Karpas-422 (cell line): ENCODE data around the gene SNX2. TPM values are rescaled to one million over a fixed set of nuclear protein-coding genes. Genes with fewer than 3 reads are reported as not detected.

ENCODE experiments used
- DNase-seq: peaks from one replicate; pipeline ENCODE4 v3.0.0-alpha.2; 2015
- H2AFZ ChIP-seq: fragments of 200-600 bp; sonication (generic); 2 replicates; pipeline ENCODE4 v1.6.1; 2014; ENCODE audit warnings: antibody characterized with exemption, low read length, mixed read lengths
- H3K27ac ChIP-seq: fragments of 200-600 bp; sonication (generic); 2 replicates; pipeline ENCODE4 v1.5.1; 2014; ENCODE audit warnings: mild to moderate bottlenecking, low read length, moderate library complexity
- H3K27me3 ChIP-seq: fragments of 200-600 bp; sonication (generic); 2 replicates; pipeline ENCODE4 v1.6.1; 2014; ENCODE audit warnings: low read length, mixed read lengths
- H3K36me3 ChIP-seq: fragments of 200-600 bp; sonication (generic); 2 replicates; pipeline ENCODE4 v1.6.1; 2014; ENCODE audit warnings: low read length, mixed read lengths; ENCODE audit not compliant: insufficient read depth
- H3K4me1 ChIP-seq: fragments of 200-600 bp; sonication (generic); 2 replicates; pipeline ENCODE4 v1.6.1; 2014; ENCODE audit warnings: mild to moderate bottlenecking, low read length, mixed read lengths
- H3K4me2 ChIP-seq: fragments of 200-600 bp; sonication (generic); 2 replicates; pipeline ENCODE4 v1.6.1; 2014; ENCODE audit warnings: low read length, low read depth, mild to moderate bottlenecking; ENCODE audit not compliant: poor library complexity, severe bottlenecking
- H3K4me3 ChIP-seq: fragments of 200-600 bp; sonication (generic); 2 replicates; pipeline ENCODE4 v1.5.1; 2014; ENCODE audit warnings: mild to moderate bottlenecking, antibody characterized with exemption, low read length, mixed read lengths
- H3K79me2 ChIP-seq: fragments of 200-600 bp; sonication (generic); 2 replicates; pipeline ENCODE4 v1.6.1; 2014; ENCODE audit warnings: mild to moderate bottlenecking, low read length, mixed read lengths
- H3K9ac ChIP-seq: fragments of 200-600 bp; sonication (generic); 2 replicates; pipeline ENCODE4 v1.6.0; 2014; ENCODE audit warnings: low read length
- H3K9me2 ChIP-seq: fragments of 200-600 bp; sonication (generic), shearing (Covaris generic); replicated peaks from 2 replicates; pipeline ENCODE4 v1.6.0; 2014; ENCODE audit warnings: mild to moderate bottlenecking, low read length, moderate library complexity; ENCODE audit not compliant: insufficient read depth
- H3K9me3 ChIP-seq: fragments of 300-700, 200-600 bp; sonication (generic); 2 replicates; pipeline ENCODE4 v1.6.1; 2014; ENCODE audit warnings: low read length, mixed read lengths
- H4K20me1 ChIP-seq: fragments of 200-600 bp; sonication (generic); 2 replicates; pipeline ENCODE4 v1.6.1; 2014; ENCODE audit warnings: mild to moderate bottlenecking, antibody characterized with exemption, low read length, low read depth; ENCODE audit not compliant: insufficient read depth
- total RNA-seq: library from RNA; depleted of rRNA; stranded (reverse); fragments of >200 nt; shearing (Covaris generic); gene quantifications from 2 replicates; pipeline ENCODE4 v1.2.3, GENCODE V29; 2014; ENCODE audit warnings: low replicate concordance

SNX2 gene
- total RNA-seq, 1 experiment from 2014 or later, result 76.2 TPM

DNA sequence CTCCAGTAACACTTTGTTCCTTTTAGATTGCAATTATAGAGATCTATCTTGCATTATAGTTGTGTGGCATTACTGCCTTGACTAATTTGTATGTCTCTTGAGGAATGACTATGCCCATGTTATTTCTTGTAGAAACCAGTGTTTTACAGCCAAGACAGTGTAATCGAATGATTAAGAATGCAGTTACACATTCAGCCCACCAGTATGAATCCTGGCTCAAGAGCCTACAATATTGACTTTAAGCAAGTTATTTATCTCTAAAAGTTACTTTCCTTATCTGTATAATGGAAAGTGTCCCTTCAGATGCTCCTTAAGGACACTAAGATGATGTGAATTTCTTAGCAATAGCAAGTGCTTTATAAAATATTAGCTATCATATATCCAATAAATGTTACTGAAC, 60.8 kb downstream of the SNX2 start:
- H3K9ac ChIP-seq, result no peak overlapping the region

DNA sequence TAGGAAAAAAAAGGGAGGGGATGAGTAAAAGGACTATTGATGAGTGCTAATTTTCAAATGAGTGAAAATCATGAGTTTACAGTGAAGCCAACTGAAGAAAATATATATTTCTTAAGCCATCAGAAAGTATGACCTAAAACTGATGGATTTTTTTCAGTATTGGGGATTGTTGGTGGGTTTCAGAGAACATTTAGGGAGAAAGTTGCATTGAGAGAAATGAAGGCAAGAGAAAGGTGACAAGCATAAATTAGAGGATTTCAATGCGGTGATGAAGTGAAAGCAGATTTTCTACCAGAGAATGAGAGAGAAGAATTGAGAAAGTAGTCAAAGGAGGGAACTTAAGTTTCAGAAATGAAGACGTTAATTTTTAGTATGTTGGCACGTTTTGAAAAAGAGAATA, 62.1 kb downstream of the SNX2 start:
- Histone ChIP-seq H4K20me1 (no peaks in the 10 kb centered on the region), H3K27ac (no peak overlapping the region), H3K4me3 (no peak overlapping the region), H3K9ac (no peak overlapping the region), H3K27me3 (no peaks in the 10 kb centered on the region), H3K9me2 (no peaks in the 10 kb centered on the region), H3K36me3 (no peaks in the 10 kb centered on the region), H3K9me3 (no peaks in the 10 kb centered on the region), H3K4me1 (no peaks in the 10 kb centered on the region), H3K4me2 (no peak overlapping the region), H2AFZ (no peak overlapping the region), H3K79me2 (no peaks in the 10 kb centered on the region)
- DNase-seq, result no peak

More for the DNA sequence above, 60.8 kb downstream of the SNX2 start:
- Histone ChIP-seq H3K9me2 (no peaks in the 10 kb centered on the region), H2AFZ (no peak overlapping the region), H3K4me2 (no peak overlapping the region), H3K4me1 (no peaks in the 10 kb centered on the region), H4K20me1 (no peaks in the 10 kb centered on the region), H3K27ac (no peak overlapping the region), H3K9me3 (no peaks in the 10 kb centered on the region), H3K79me2 (no peaks in the 10 kb centered on the region), H3K36me3 (no peaks in the 10 kb centered on the region), H3K27me3 (no peaks in the 10 kb centered on the region), H3K4me3 (no peak overlapping the region)
- DNase-seq, result no peak

DNA sequence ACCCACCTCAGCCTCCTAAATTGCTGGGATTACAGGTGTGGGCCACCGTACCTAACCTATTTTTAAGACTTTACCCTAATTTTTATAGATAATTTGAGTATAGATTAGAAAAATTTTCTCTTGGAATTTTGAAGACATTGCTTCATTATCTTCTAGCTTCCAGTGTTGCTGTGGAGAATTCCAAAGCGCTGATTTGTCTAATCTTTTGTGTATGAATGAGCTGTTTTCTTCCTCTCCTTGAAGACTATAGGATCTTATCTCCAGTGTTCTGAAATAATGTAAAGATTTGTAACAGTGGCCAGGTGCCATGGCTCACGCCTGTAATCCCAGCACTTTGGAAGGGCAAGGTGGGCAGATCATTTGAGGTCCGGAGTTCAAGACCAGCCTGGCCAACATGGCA, 64.9 kb downstream of the SNX2 start:
- no peaks in the 10 kb centered on the region for H4K20me1 ChIP-seq
- no peaks in the 10 kb centered on the region for H3K9me3 ChIP-seq
- H3K27ac ChIP-seq, result no peak overlapping the region
- peaks cover 9% of the 10 kb centered on the region for H3K4me1 ChIP-seq
- no peaks in the 10 kb centered on the region for H3K79me2 ChIP-seq
- DNase-seq, result no peak
- no peaks in the 10 kb centered on the region for H3K27me3 ChIP-seq
- H3K9me2 ChIP-seq, result no peaks in the 10 kb centered on the region
- H3K9ac ChIP-seq, result no peak overlapping the region
- no peak overlapping the region for H3K4me2 ChIP-seq
- H3K4me3 ChIP-seq, result no peak overlapping the region
- H2AFZ ChIP-seq, result no peak overlapping the region
- H3K36me3 ChIP-seq, result no peaks in the 10 kb centered on the region

DNA sequence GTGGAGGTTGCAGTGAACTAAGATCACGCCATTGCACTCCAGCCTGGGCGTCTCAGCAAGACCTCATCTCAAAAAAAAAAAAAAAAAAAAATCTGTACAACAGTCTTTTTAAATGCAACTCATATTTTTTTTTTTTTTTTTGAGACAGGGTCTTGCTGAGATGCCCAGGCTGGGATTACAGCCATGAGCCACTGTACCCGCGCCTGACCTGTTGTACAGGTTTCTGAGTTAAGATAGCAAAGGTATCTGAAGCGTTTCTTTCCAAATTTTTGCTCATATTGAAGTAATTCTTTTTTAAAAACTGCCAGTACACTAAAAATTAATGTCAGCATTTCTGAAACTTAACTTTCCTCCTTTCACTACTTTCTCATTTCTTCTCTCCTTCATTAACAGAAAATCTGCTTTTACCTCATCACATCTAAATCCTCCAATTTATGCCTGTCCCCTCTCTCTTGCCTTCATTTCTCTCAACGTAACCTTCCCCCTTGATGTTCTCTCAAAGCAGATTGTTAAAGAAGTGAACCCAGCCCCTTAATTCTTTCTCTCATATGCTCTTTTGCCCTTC, 67.2 kb downstream of the SNX2 start:
- no peaks in the 10 kb centered on the region for H3K36me3 ChIP-seq
- H3K9ac ChIP-seq, result no peak overlapping the region
- H3K4me3 ChIP-seq, result no peak overlapping the region
- no peak for DNase-seq
- no peaks in the 10 kb centered on the region for H3K79me2 ChIP-seq
- no peaks in the 10 kb centered on the region for H4K20me1 ChIP-seq
- H2AFZ ChIP-seq, result no peak overlapping the region
- no peak overlapping the region for H3K4me2 ChIP-seq
- H3K4me1 ChIP-seq, result peaks cover 17% of the 10 kb centered on the region
- no peaks in the 10 kb centered on the region for H3K9me2 ChIP-seq
- no peak overlapping the region for H3K27ac ChIP-seq
- no peaks in the 10 kb centered on the region for H3K9me3 ChIP-seq
- H3K27me3 ChIP-seq, result no peaks in the 10 kb centered on the region

DNA sequence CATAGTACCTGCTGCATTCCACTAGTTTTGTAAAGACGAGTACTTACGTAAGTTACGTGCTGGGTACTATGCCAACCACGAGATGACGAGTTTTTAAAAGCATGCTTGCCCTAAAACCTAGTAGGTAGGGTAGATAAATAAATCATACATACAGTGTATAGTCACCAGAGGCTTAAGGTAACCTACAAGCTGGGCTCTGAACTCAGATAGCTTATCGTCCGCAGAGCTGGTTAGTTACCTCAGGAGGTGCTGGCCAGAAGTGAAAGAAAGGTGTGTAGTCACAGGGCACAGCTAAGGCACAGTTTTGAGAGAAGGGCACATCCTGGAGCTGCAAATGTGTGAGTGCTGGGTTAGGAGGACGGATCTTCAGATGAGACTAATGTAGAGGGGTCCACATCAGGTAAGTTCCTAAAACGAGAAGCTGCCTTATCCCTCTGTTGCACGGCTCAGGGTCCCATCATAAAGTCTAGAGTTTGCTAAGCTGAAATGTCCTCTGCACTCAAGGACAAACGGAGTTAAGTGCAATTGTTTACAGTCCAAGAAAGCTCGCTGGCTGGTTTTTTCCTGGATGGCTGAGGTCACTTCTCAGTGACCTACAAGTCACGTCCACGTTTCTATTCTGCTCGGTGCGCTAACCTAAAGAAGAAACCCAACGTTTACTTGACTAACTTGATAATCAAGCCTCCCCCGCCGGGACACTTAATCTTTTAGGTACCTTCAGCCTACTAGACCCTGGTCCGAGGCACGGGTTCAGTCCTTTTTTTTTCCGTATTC, 69.4 kb downstream of the SNX2 start:
- Histone ChIP-seq H3K79me2 (no peaks in the 10 kb centered on the region), H3K9me3 (no peaks in the 10 kb centered on the region), H3K36me3 (no peaks in the 10 kb centered on the region), H3K9ac (peak overlapping the region; percentile 75), H3K9me2 (no peaks in the 10 kb centered on the region), H3K4me3 (peak overlapping the region; percentile 90), H3K27ac (no peak overlapping the region), H3K27me3 (no peaks in the 10 kb centered on the region), H2AFZ (peak overlapping the region; percentile 100), H4K20me1 (no peaks in the 10 kb centered on the region), H3K4me1 (peaks cover 17% of the 10 kb centered on the region), H3K4me2 (peak overlapping the region; percentile 100)
- DNase-seq, result peak; percentile 44

DNA sequence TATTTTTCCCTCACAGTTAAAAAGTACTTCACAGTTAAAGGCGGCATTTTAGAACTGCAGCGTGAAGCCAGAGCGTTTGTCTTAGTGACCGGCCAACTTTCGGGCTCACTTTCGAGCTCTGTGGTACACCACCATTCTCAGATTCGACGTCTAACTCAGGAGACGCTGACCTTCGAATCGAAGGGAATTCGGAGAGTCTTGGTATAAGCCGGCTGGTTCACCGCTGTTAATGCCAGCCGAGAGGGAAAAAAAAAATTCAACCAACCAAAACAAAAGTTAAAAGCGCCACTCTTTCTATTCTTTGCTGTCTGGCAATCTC, 70.0 kb downstream of the SNX2 start:
- Histone ChIP-seq H3K27ac (no peak overlapping the region), H3K27me3 (no peaks in the 10 kb centered on the region)

DNA sequence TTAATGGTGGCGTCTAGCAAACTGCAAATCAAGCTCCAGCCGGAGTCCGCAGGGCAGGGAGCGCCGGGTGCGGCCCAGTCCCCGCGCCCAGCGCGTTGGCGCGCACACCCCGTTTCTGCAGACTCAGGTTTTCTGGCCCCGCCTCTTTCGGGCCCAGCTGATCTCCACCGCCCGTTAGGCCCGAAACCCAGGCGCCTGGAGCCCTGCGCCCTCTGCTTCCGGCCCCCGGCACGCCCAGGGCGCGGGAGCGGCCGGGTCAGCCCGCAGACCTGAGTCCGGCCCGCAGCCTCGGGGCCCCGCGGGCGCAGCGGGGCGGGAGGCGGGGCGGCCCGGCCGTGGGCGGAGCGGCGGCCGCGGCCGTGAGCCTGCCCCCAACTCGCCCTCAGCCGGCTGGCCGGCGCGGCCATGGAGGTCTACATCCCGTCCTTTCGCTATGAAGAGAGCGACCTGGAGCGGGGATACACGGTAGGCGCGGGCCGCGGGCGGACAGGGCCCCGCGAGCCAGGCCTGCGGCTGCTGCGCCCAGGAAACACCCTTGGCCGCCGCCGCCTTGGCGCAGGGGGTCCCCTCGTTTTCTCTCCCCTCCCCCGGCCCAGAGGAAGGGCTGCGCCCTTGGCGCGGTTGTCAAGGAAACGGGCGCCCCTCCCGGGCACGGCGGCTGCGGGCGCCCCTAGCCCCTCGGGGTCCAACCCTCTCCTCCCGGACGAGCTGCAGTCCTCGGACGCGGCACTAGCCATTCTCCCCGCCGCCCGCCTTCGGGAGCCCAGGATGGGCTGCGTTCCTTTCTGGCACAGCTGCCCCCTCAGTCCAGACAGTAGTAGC, 70.6 kb downstream of the SNX2 start, which contains the start of gene SNX24:
SNX24 (plus strand) TSS at position 385 of the 822 bp plus-strand sequence; CDS start at position 406, 21 bp downstream.
- peak; percentile 84 for DNase-seq
- H3K9me3 ChIP-seq, result no peaks in the 10 kb centered on the region
- no peaks in the 10 kb centered on the region for H4K20me1 ChIP-seq
- no peak within 1 kb of the TSS for H3K27ac ChIP-seq
- H3K27me3 ChIP-seq, result no peaks in the 10 kb centered on the region
- H3K9me2 ChIP-seq, result no peaks in the 10 kb centered on the region
- H3K4me2 ChIP-seq, result peak within 1 kb of the TSS; percentile 100
- peak within 1 kb of the TSS; percentile 90 for H3K4me3 ChIP-seq
- peak within 1 kb of the TSS; percentile 75 for H3K9ac ChIP-seq
- H3K4me1 ChIP-seq, result peaks cover 17% of the 10 kb centered on the region
- no peaks in the 10 kb centered on the region for H3K36me3 ChIP-seq
- peak within 1 kb of the TSS; percentile 100 for H2AFZ ChIP-seq
- no peaks in the 10 kb centered on the region for H3K79me2 ChIP-seq

More for the DNA sequence above, 70.0 kb downstream of the SNX2 start:
- Histone ChIP-seq H4K20me1 (no peaks in the 10 kb centered on the region), H3K9me3 (no peaks in the 10 kb centered on the region), H2AFZ (peak overlapping the region; percentile 100), H3K79me2 (no peaks in the 10 kb centered on the region), H3K9me2 (no peaks in the 10 kb centered on the region), H3K4me3 (peak overlapping the region; percentile 90), H3K36me3 (no peaks in the 10 kb centered on the region), H3K4me1 (peaks cover 17% of the 10 kb centered on the region), H3K4me2 (peak overlapping the region; percentile 100), H3K9ac (peak overlapping the region; percentile 75)
- peak; percentile 48 for DNase-seq

DNA sequence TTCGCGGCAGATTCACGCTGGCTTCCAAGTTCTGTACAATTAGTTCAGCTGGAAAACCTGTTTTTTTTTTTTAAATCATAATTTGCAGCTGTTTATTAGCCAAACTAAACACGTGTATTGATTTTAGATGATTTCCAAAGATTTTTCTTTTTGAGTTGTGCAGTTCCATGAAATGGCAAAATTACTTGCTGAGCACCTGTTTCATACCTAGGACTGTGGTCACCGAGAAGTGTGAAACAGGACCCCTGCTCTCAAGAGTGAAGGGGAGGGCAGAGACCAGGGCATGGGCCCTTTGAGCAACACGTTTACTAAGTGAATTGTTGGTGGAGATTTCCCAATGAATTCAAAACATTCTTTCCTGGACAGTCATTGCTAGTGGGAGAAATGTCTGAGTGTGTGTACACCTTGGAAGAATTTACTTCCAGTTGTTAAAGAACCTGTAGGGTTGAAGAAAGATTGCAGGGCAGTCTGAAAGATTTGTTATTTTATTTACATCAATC, 71.2 kb downstream of the SNX2 start:
- H3K79me2 ChIP-seq, result no peaks in the 10 kb centered on the region
- no peaks in the 10 kb centered on the region for H3K9me2 ChIP-seq
- H3K4me2 ChIP-seq, result peak overlapping the region; percentile 100
- no peaks in the 10 kb centered on the region for H3K27me3 ChIP-seq
- H3K4me1 ChIP-seq, result peaks cover 17% of the 10 kb centered on the region
- H3K4me3 ChIP-seq, result peak overlapping the region; percentile 90
- no peak overlapping the region; the same call in 1 of the 2 replicates for H3K9ac ChIP-seq
- no peaks in the 10 kb centered on the region for H4K20me1 ChIP-seq
- H2AFZ ChIP-seq, result peak overlapping the region; percentile 92
- no peak overlapping the region for H3K27ac ChIP-seq
- H3K9me3 ChIP-seq, result no peaks in the 10 kb centered on the region
- H3K36me3 ChIP-seq, result no peaks in the 10 kb centered on the region
- DNase-seq, result no peak
